VCaP (cell line): Measurements from ENCODE around the gene SLC38A10.

Experiments used
- H3K27ac ChIP-seq: fragments of 450-650 bp; 2 replicates; pipeline ENCODE4 v1.5.1; 2017
- TF ChIP-seq, protein P1 (sequence below): fragments of 450-650 bp; conservative IDR thresholded peaks from 2 replicates; pipeline ENCODE4 v1.5.1; 2017; ENCODE audit warnings: mild to moderate bottlenecking, moderate library complexity

Gene SLC38A10

DNA sequence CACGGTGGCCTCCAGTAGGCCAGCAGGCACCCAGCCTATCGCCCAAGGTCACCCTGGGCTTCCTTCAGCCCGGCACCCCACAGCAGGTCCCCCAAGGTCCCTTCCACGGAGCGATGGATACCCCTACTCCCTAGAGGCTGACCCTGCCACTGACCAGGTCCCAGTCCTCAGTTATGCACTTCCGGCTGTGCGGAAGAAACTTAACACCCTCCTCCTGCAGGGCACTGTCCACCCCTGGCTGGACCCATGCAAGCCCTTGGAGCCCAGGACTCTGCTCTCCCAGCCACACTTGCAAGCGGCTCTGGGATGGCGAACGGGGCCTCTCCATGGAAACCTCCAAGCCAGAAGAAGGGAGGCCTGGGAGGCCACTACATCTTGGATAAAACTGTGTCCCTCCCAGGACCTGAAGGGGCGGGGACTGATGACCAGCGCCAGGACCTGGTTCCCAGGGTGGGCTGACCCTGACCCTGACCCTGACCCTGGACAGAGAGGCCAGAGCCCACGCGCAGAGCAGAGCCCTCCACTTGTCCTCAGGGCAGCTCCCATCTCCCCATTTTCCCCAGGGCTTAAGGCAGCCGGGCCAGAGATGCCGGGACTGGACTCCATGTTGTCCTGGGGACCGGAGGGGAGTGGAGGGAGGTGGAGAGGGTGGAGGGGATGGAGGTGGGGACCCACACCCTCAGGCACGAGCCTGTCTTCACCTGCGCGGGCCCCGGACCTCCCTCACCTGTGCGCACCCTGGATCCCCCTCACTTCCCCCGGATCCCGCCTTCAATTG lies 73.1 kb downstream of the SLC38A10 start:
- H3K27ac ChIP-seq: peak overlapping the region; percentile 78
- TF ChIP-seq, protein P1, sequence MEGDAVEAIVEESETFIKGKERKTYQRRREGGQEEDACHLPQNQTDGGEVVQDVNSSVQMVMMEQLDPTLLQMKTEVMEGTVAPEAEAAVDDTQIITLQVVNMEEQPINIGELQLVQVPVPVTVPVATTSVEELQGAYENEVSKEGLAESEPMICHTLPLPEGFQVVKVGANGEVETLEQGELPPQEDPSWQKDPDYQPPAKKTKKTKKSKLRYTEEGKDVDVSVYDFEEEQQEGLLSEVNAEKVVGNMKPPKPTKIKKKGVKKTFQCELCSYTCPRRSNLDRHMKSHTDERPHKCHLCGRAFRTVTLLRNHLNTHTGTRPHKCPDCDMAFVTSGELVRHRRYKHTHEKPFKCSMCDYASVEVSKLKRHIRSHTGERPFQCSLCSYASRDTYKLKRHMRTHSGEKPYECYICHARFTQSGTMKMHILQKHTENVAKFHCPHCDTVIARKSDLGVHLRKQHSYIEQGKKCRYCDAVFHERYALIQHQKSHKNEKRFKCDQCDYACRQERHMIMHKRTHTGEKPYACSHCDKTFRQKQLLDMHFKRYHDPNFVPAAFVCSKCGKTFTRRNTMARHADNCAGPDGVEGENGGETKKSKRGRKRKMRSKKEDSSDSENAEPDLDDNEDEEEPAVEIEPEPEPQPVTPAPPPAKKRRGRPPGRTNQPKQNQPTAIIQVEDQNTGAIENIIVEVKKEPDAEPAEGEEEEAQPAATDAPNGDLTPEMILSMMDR: no peak

DNA sequence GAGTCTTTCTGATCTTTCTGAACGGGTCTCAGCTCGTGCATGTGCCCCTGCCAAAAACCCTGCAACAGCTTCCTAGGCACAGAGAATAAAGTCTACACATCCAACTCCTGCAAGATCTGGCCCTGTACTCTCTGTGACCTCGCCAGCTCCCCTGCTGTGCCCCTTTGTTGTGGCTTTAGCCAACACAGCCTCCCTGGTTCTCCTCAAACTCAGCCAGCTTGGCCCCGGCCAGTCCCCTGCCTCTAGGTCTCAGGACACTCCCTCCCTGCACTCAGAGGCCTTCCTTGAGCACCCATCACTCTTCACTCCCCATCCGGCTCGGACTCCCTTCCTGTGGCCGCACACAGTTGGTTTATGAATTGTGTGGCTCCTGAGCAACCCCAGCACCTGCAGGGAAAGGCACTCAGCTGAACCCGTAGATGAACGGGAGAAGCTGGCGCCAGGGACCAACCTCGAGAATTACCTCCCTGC lies 73.7 kb downstream of the SLC38A10 start:
- H3K27ac ChIP-seq: peak overlapping the region; percentile 78; the same call in 1 of the 2 replicates
- TF ChIP-seq, protein P1: no peak

DNA sequence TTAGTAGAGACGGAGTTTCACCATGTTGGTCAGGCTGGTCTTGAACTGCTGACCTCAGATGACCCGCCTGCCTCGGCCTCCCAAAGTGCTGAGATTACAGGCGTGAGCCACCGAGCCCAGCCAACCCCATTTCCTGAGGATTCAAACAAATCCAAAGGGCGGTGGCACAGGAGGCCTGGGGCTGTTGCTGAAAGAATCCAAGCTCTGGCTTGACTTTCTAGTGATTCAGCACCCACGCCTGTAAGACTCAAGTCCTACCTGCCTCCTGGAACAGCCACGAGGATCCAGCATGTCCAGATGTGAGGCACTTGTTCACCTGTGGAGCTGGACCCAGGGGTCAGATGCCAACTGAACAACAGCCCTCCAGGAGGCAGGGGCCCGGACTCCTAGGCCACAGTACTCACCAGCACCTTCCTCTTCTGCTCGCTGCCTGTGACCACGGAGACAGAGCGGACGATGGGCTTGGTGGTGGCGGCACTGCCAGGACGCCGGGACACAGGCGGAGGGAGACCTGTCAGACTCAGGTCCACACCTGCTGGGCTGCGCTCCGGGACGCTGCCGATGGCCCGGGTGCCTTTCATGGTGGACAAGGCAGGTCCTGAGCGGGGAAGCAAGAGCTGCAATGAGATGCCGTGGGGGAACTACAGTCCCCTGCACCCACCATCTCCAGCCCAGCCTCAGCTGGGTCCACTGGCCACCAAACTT lies 75.5 kb downstream of the SLC38A10 start:
- TF ChIP-seq, protein P1: no peak
- H3K27ac ChIP-seq: no peak overlapping the region

DNA sequence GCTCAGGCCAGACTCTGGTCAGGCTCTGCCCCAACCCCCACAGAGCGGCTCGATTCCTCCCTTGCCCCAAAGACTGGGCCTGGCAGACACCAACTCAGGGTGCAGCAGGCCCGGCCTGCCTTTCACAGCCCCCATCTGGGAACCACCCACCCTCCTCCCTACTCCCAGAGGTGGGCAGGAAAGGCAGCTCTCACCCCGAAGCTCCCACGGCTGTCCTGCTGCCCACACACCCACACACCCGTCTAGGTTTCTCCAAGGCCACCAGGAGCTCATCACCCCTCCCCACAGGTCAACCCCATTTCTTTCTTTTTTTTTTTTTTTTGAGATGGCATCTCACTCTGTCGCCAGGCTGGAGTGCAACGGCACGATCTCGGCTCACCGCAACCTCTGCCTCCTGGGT lies 76.1 kb downstream of the SLC38A10 start:
- TF ChIP-seq, protein P1: no peak
- no peak overlapping the region for H3K27ac ChIP-seq

DNA sequence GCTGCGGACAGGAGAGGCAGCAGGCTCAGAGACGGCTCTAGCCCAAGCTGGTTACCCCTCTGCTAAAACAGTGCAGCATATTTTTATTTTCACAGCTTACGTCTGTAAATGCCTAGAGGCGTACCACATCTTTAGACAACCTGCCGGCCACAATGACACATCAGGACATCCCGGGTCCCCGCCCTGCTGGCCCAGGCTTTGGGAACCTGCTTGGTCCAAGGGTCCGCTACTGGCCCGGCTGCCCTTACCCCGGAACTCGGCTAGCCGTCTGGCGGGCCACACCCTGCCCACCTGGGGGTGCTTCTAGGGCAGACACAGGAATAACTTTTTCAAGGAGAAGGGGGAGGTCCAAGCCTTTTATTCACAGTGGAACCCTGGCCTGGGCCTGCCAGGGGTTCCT lies 76.6 kb downstream of the SLC38A10 start:
- TF ChIP-seq, protein P1: no peak

DNA sequence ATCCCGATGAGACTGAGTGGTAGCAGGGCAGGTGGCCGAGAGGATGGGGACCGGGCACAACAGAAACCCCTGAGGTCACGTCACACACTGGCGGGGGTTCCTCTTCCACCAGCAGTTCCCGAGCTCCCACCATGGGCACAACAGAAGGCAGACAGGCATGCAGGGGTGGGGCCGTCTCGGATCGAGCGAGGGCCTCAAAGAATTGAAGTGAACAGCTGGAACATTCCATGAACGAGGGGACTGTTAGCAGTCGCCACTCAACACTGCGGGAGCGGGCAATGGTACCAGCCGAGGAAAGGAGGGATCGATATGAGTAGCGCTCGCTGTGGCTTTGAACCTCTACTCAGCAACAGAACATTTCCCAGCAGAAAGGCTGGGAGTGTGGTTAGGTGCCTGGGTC lies 77.6 kb downstream of the SLC38A10 start:
- H3K27ac ChIP-seq: no peak overlapping the region
- TF ChIP-seq, protein P1: no peak

More for the DNA sequence above, 76.6 kb downstream of the SLC38A10 start:
- H3K27ac ChIP-seq: no peak overlapping the region

DNA sequence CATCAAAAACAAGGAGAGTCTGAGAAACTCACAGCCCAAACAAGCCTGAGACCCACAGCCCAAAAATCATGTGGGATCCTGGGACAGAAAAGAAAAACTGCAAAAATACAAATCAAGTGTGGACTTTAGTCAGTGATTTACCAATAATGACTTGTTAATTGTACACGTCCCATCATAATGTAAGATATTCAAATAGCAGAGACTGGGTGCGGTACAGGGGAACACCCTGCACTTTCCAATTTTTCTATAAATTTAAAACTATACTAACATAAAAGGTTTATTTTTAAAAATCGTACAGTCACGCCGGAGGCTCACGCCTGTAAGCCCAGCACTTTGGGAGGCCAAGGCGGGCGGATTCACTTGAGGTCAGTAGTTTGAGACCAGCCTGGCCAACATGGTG lies 81.1 kb downstream of the SLC38A10 start:
- H3K27ac ChIP-seq: no peak overlapping the region
- TF ChIP-seq, protein P1: no peak
